ENCODE results near the gene SSC5D.

DNA sequence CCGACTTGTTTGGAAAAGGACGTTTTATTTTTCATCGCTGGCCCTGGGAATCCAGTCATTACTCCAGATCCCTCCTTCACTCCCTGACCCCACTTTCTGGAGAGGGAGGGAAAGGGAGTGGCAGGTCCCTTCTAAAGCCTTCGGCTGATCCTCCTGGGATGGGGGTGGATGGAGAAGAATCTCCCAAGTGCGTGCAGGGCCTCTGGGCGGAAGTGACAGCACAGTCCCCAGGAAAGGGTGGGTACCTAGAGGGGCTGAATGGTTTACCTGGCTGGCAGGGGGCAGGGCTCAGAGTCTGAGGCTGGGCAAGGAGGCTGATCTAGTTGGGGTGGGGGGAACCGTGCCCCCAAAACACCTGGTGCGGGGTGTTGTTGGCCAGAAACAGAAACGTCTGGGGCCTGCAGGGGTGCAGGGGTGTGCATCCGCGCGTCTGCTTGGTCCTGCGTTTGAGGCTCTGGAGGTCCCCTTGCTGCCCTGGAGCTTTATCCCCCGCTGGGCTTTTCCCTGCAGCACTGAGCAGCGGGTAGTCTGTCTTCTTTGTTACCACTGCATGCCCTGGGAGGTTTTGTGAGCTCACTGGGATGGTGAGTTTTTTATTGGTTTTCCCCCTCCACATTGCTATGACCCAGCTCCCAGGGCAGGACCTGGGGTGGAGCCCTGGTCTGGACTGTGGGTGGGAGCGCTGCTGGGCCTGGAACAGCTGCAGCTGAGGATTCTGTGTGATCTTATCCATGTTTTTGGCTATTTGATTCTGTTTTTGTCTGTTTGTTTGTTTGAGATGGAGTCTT lies 14.8 kb upstream of the SSC5D start:
- no peak for TF ChIP-seq RARB (CRISPR knock-in tag; IDR thresholded peaks at IDR 0.05)
- no peak for TF ChIP-seq PPARA (CRISPR knock-in tag; IDR thresholded peaks at IDR 0.05; ENCODE audit: borderline replicate concordance)
- TF ChIP-seq, protein P1, sequence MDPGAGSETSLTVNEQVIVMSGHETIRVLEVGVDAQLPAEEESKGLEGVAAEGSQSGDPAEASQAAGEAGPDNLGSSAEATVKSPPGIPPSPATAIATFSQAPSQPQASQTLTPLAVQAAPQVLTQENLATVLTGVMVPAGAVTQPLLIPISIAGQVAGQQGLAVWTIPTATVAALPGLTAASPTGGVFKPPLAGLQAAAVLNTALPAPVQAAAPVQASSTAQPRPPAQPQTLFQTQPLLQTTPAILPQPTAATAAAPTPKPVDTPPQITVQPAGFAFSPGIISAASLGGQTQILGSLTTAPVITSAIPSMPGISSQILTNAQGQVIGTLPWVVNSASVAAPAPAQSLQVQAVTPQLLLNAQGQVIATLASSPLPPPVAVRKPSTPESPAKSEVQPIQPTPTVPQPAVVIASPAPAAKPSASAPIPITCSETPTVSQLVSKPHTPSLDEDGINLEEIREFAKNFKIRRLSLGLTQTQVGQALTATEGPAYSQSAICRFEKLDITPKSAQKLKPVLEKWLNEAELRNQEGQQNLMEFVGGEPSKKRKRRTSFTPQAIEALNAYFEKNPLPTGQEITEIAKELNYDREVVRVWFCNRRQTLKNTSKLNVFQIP (CRISPR knock-in tag; IDR thresholded peaks at IDR 0.05; ENCODE audit: borderline replicate concordance, low read depth), result no peak
- TF ChIP-seq, protein P2, sequence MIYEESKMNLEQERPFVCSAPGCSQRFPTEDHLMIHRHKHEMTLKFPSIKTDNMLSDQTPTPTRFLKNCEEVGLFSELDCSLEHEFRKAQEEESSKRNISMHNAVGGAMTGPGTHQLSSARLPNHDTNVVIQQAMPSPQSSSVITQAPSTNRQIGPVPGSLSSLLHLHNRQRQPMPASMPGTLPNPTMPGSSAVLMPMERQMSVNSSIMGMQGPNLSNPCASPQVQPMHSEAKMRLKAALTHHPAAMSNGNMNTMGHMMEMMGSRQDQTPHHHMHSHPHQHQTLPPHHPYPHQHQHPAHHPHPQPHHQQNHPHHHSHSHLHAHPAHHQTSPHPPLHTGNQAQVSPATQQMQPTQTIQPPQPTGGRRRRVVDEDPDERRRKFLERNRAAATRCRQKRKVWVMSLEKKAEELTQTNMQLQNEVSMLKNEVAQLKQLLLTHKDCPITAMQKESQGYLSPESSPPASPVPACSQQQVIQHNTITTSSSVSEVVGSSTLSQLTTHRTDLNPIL (CRISPR knock-in tag; IDR thresholded peaks at IDR 0.05; ENCODE audit: low read depth), result no peak
- TF ChIP-seq ARNTL (CRISPR knock-in tag; IDR thresholded peaks at IDR 0.05; ENCODE audit: borderline replicate concordance, low read depth), result no peak
- no peak for TF ChIP-seq SNAI2 (CRISPR knock-in tag; IDR thresholded peaks at IDR 0.05)
- TF ChIP-seq ZFP3 (CRISPR knock-in tag; IDR thresholded peaks at IDR 0.05), result no peak
- TF ChIP-seq ESRRG (CRISPR knock-in tag; IDR thresholded peaks at IDR 0.05), result no peak

Measured in SK-N-SH treated with all-trans-retinoic acid at 6 μM for 48 hours (cell line).